Transverse colon (tissue), 3 donors: ENCODE results near the gene PARP16.

ENCODE experiments used
- EP300 ChIP-seq: sonication (generic); formaldehyde crosslinking; IDR thresholded peaks from one replicate; pipeline ENCODE4 v1.6.1; 2017; ENCODE audit warnings: antibody characterized with exemption, low read depth
- TF ChIP-seq, protein P1 (sequence below), 5 experiments: fragments of 200-600 bp in 3 of 5; fragments of 450-650 bp in 2 of 5; sonication (generic) in 3 of 5; IDR thresholded peaks; 1 replicate in 2 of 5; 2 replicates in 3 of 5; pipeline ENCODE4 v1.5.1; 2016 to 2017; ENCODE audit warnings: antibody characterized with exemption in 5 of 5, inconsistent platforms in 3 of 5, mild to moderate bottlenecking in 2 of 5, moderate library complexity in 1 of 5

DNA sequence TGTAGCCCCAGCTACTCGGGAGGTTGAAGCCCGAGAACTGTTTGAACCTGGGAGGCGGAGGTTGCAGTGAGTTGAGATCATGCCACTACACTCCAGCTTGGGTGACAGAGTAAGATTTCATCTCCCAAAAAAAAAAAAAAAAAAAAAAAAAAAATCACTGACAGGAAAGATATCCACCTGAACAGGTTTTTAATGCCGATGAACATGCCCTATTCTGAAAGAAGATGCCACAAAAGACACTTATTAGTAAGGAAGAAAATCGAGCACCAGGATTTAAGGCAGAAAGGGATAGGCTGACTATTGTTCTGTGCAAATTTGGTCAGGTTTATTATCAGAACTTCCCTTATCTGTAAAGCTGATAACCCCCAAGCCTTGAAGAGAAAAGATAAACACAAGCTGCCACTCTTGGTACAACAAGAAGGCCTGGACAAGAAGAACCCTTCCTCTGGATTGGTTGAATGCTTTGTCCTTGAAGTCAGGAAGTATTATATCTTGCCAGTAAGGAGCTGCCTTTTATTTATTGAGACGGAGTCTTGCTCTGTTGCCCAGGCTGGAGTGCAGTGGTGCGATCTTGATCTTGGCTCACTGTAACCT, 2.7 kb upstream of the PARP16 start:
- TF ChIP-seq, protein P1, sequence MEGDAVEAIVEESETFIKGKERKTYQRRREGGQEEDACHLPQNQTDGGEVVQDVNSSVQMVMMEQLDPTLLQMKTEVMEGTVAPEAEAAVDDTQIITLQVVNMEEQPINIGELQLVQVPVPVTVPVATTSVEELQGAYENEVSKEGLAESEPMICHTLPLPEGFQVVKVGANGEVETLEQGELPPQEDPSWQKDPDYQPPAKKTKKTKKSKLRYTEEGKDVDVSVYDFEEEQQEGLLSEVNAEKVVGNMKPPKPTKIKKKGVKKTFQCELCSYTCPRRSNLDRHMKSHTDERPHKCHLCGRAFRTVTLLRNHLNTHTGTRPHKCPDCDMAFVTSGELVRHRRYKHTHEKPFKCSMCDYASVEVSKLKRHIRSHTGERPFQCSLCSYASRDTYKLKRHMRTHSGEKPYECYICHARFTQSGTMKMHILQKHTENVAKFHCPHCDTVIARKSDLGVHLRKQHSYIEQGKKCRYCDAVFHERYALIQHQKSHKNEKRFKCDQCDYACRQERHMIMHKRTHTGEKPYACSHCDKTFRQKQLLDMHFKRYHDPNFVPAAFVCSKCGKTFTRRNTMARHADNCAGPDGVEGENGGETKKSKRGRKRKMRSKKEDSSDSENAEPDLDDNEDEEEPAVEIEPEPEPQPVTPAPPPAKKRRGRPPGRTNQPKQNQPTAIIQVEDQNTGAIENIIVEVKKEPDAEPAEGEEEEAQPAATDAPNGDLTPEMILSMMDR (IDR thresholded peaks at IDR 0.05), result no peak
- TF ChIP-seq EP300, result no peak
